Smooth muscle cell (in vitro differentiated cells): ENCODE results near the gene GGCX. TPM values are rescaled to one million over a fixed set of nuclear protein-coding genes. Genes with fewer than 3 reads are reported as not detected.

Source experiments
- DNase-seq: peaks from one replicate; lab custom pipeline; 2025; ENCODE audit not compliant: unreplicated experiment; lab: John Stamatoyannopoulos, UW
- H2AFZ ChIP-seq: fragments of 200-600 bp; sonication (generic); 2 replicates; pipeline ENCODE4 v1.6.0; 2016; ENCODE audit warnings: antibody characterized with exemption, low read depth, mild to moderate bottlenecking
- H3F3A ChIP-seq: fragments of 200-600 bp; sonication (generic); 2 replicates; pipeline ENCODE4 v1.6.0; 2017; ENCODE audit warnings: antibody characterized with exemption, low read depth
- H3K27ac ChIP-seq: fragments of 200-600 bp; sonication (generic); 2 replicates; pipeline ENCODE4 v1.5.1; 2016; ENCODE audit warnings: low read depth, mild to moderate bottlenecking
- H3K27me3 ChIP-seq: fragments of 200-600 bp; sonication (generic); 2 replicates; pipeline ENCODE4 v1.6.1; 2016; ENCODE audit warnings: low read depth, mild to moderate bottlenecking
- H3K36me3 ChIP-seq: fragments of 200-600 bp; sonication (generic); 2 replicates; pipeline ENCODE4 v1.5.1; 2016; ENCODE audit warnings: low read depth
- H3K4me1 ChIP-seq: fragments of 200-600 bp; sonication (generic); 2 replicates; pipeline ENCODE4 v1.5.1; 2016; ENCODE audit warnings: low read depth
- H3K4me2 ChIP-seq: fragments of 200-600 bp; sonication (generic); 2 replicates; pipeline ENCODE4 v1.6.0; 2016; ENCODE audit warnings: mild to moderate bottlenecking
- H3K4me3 ChIP-seq: fragments of 200-600 bp; sonication (generic); 2 replicates; pipeline ENCODE4 v1.5.1; 2016; ENCODE audit warnings: mild to moderate bottlenecking
- H3K79me2 ChIP-seq: fragments of 200-600 bp; sonication (generic); 2 replicates; pipeline ENCODE4 v1.6.0; 2016; ENCODE audit warnings: low read depth, mild to moderate bottlenecking
- H3K9ac ChIP-seq: fragments of 200-600 bp; sonication (generic); 2 replicates; pipeline ENCODE4 v1.6.0; 2016; ENCODE audit warnings: low read depth
- H3K9me3 ChIP-seq: fragments of 200-600 bp; sonication (generic); replicated peaks from 2 replicates; pipeline ENCODE4 v1.5.1; 2016; ENCODE audit warnings: low read depth
- H4K20me1 ChIP-seq: fragments of 200-600 bp; sonication (generic); 2 replicates; pipeline ENCODE4 v1.6.0; 2016; ENCODE audit warnings: low read depth
- CTCF ChIP-seq: fragments of 200-600 bp; sonication (generic); IDR thresholded peaks from 2 replicates; pipeline ENCODE4 v1.5.1; 2017; ENCODE audit warnings: borderline replicate concordance, mild to moderate bottlenecking, antibody characterized with exemption; ENCODE audit not compliant: insufficient read depth, poor library complexity, severe bottlenecking
- WGBS: methylation state at CpG from one replicate; pipeline ENCODE4 v1.1.7; 2016; ENCODE audit warnings: low lambda C conversion rate; 5-methylcytosine and 5-hydroxymethylcytosine counted together
- polyA plus RNA-seq: library from polyadenylated mRNA; unstranded; fragments of >200 nt; fragmentation: Nextera tagmentation; extraction: Ambion mirVana; gene quantifications from 2 replicates; pipeline ENCODE4 v1.2.1, GENCODE V29; 2016
- total RNA-seq: library from RNA; depleted of rRNA; stranded (reverse); fragments of >200 nt; gene quantifications from 2 replicates; pipeline ENCODE4 v1.2.3, GENCODE V29; 2014

GGCX gene
- total and polyA plus RNA-seq, 2 experiments from 2014 or later: 44.5 to 83.2 TPM

GRCh38 chr2:85540133-85540648 lies 21.1 kb downstream of the GGCX start:
- Histone ChIP-seq H3K9me3 (no peaks in the 10 kb centered on the region), H3K4me3 (peak overlapping the region; percentile 92), H4K20me1 (peaks cover 61% of the 10 kb centered on the region), H3K4me2 (peak overlapping the region; percentile 99), H3K4me1 (peaks cover 38% of the 10 kb centered on the region), H3K36me3 (peaks cover 19% of the 10 kb centered on the region), H2AFZ (no peak overlapping the region), H3K27me3 (no peaks in the 10 kb centered on the region), H3K27ac (peak overlapping the region; percentile 98), H3K79me2 (peaks cover 53% of the 10 kb centered on the region), H3K9ac (peak overlapping the region; percentile 96), H3F3A (peaks cover 55% of the 10 kb centered on the region)
- DNase-seq: no peak
- WGBS: 3% methylated on average over 11 of the region's 11 CpGs
- no peak for TF ChIP-seq CTCF

DNA sequence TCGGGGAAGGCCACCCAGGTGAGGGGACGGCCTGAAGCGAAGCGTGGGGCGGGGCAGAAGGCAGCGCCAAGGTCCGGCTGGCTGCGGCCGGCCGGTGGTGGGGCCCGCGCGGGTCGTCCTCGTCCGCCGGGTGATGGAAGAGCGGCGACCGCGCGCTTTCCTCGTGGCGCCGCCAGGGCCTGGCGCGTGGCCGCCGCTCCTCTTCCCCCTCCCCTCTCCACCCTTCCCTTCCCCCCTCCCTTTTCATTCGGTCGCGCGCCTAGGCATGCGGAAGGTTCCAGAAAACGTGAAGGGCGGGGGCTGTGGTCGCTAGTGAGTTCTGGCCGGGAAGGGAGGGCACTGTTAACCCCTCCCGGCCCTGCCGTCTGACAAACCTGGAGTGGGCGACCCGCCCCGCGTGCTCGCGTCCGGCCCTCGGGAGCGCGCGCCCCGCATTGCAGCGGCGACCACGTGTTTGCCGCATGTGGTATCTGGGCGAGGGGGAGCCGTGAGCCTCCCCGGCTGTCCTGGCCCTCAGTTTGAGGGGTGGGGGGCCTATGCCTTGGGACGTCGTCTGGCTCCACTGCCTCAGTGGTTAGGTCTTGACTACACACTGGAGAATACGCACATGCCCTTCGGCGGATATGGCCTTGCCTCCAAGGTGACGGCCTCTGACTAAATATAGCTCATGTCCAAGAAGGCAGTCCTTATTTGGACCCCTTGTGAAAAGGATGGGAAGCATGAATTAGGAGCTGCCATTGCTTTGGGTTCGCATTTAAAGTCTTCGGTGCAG lies 21.7 kb downstream of the GGCX start:
- WGBS: 3% methylated on average over 36 of the region's 67 CpGs
- H3K36me3 ChIP-seq: peaks cover 19% of the 10 kb centered on the region
- H3F3A ChIP-seq: peaks cover 52% of the 10 kb centered on the region
- peak; percentile 38 for DNase-seq
- peak overlapping the region; percentile 92 for H3K4me3 ChIP-seq
- H3K4me2 ChIP-seq: peak overlapping the region; percentile 99
- TF ChIP-seq CTCF: no peak
- no peak overlapping the region for H2AFZ ChIP-seq
- peak overlapping the region; percentile 96 for H3K9ac ChIP-seq
- peaks cover 38% of the 10 kb centered on the region for H3K4me1 ChIP-seq
- H3K27ac ChIP-seq: peak overlapping the region; percentile 98
- peaks cover 53% of the 10 kb centered on the region for H3K79me2 ChIP-seq
- H4K20me1 ChIP-seq: peaks cover 55% of the 10 kb centered on the region
- no peaks in the 10 kb centered on the region for H3K9me3 ChIP-seq
- H3K27me3 ChIP-seq: no peaks in the 10 kb centered on the region

GRCh38 chr2:85538507-85539360 lies 22.6 kb downstream of the GGCX start, which contains the start of gene MAT2A:
Gene MAT2A, plus strand, starts transcription at chr2:85539168. Its CDS starts 120 bp downstream, at chr2:85539288.
- H3K9me3 ChIP-seq: no peaks in the 10 kb centered on the region
- peak within 1 kb of the TSS; percentile 99 for H3K4me2 ChIP-seq
- WGBS: 2% methylated on average over 91 of the region's 92 CpGs
- peaks cover 38% of the 10 kb centered on the region for H3K4me1 ChIP-seq
- peak within 1 kb of the TSS; percentile 98 for H3K27ac ChIP-seq
- H2AFZ ChIP-seq: peak within 1 kb of the TSS; percentile 74
- peaks cover 53% of the 10 kb centered on the region for H3K79me2 ChIP-seq
- TF ChIP-seq CTCF: peak; percentile 48
- peak; percentile 98 for DNase-seq
- H3F3A ChIP-seq: peaks cover 48% of the 10 kb centered on the region
- H3K9ac ChIP-seq: peak within 1 kb of the TSS; percentile 96
- peak within 1 kb of the TSS; percentile 92 for H3K4me3 ChIP-seq
- H3K27me3 ChIP-seq: no peaks in the 10 kb centered on the region
- H3K36me3 ChIP-seq: peaks cover 16% of the 10 kb centered on the region
- H4K20me1 ChIP-seq: peaks cover 47% of the 10 kb centered on the region
